ENCODE data around the gene HSPE1. TPM values are rescaled to one million over a fixed set of nuclear protein-coding genes. Genes with fewer than 3 reads are reported as not detected.
"Not testable (repeated sequence)": the region's sequence is repeated elsewhere in the genome, so short reads cannot be mapped to it uniquely, and the experiment has no call there.

HSPE1 gene
- total RNA-seq, 2 donors from 2014 or later, result 61.3 to 74.6 TPM

- not testable (repeated sequence) for DNase-seq; H3K9me3 ChIP-seq (ENCODE audit: control insufficient read depth, low read length, poor library complexity, severe bottlenecking); ATAC-seq; H3K27me3 Mint-ChIP-seq; H3K4me1 Mint-ChIP-seq; H3K4me3 Mint-ChIP-seq; H3K27ac Mint-ChIP-seq; H3K36me3 Mint-ChIP-seq (ENCODE audit: low read depth)
These were observed 51.1 kb downstream of the HSPE1 start for GRCh38 chr2:197551260-197551659.

Other genes starting within 250 kb of the HSPE1 start
- 100 to 1,000 TPM; 232 to 246 TPM for gene ANKRD44, start 189.6 kb upstream of the HSPE1 start, total RNA-seq
- 100 to 1,000 TPM; 454 to 510 TPM for gene SF3B1, start 65.4 kb upstream of the HSPE1 start, total RNA-seq
- 10 to 100 TPM; 50.8 to 54.9 TPM for gene COQ10B, start 46.8 kb upstream of the HSPE1 start, total RNA-seq
- gene HSPD1, start 539 bp upstream of the HSPE1 start, total RNA-seq, result 100 to 1,000 TPM; 161 to 182 TPM
- gene MOB4, start 15.7 kb downstream of the HSPE1 start, total RNA-seq, result 10 to 100 TPM; 16.3 to 28.9 TPM
- gene RFTN2, start 175.2 kb downstream of the HSPE1 start, total RNA-seq, result under 1 TPM in 1 of 2 donors, not detected in 1; 0.05 TPM
- 10 to 100 TPM in 1 of 2 donors, 1 to 10 TPM in 1; 9.0 to 10.5 TPM for gene MARS2, start 205.0 kb downstream of the HSPE1 start, total RNA-seq

Data from T-helper 17 cell (primary cell).